Activated naive CD8-positive, alpha-beta T cell treated with anti-CD3 and anti-CD28 coated beads, Interleukin-2, amount 10 ng/mL, durations not matched to agents 7 days and 5 days (primary cell): ENCODE results near the gene EPHA4. TPM values are rescaled to one million over a fixed set of nuclear protein-coding genes. Genes with fewer than 3 reads are reported as not detected.

Experiments
- ATAC-seq: fragments of 150-1000 bp; cut with Tn5 transposase; one replicate; pipeline ENCODE4 v1.10.0; 2021; ENCODE audit warnings: low read depth, moderate library complexity
- POLR2A ChIA-PET: fragments of 350-600 bp; sonication (Branson Sonifier 250); formaldehyde crosslinking; loops from one replicate; lab custom pipeline; 2021; ENCODE audit warnings: antibody characterized with exemption; lab: Charles Lee
- DNase-seq: peaks from one replicate; pipeline ENCODE4 v3.0.0; 2021
- H3K27ac Mint-ChIP-seq: one replicate; pipeline ENCODE4 v1.8.0; 2022; ENCODE audit warnings: mild to moderate bottlenecking, mixed read lengths
- H3K27me3 Mint-ChIP-seq: one replicate; pipeline ENCODE4 v1.8.0; 2022; ENCODE audit warnings: mild to moderate bottlenecking, moderate library complexity, mixed read lengths
- H3K36me3 Mint-ChIP-seq: one replicate; pipeline ENCODE4 v1.8.0; 2021; ENCODE audit warnings: mild to moderate bottlenecking, mixed read lengths
- H3K4me1 Mint-ChIP-seq: one replicate; pipeline ENCODE4 v1.8.0; 2021; ENCODE audit warnings: mixed read lengths
- H3K4me3 Mint-ChIP-seq: one replicate; pipeline ENCODE4 v1.8.0; 2022; ENCODE audit warnings: mild to moderate bottlenecking, moderate library complexity, mixed read lengths
- H3K9me3 Mint-ChIP-seq: one replicate; pipeline ENCODE4 v1.8.0; 2021; ENCODE audit warnings: mixed read lengths
- total RNA-seq, 2 experiments: library from RNA; stranded (reverse); gene quantifications; one replicate each; pipeline ENCODE4 v1.2.3, GENCODE V29; 2021

EPHA4 gene
- total RNA-seq, 2 experiments from 2014 or later: 32.8 to 36.4 TPM

- DNase-seq (no peak), ATAC-seq (no peak)
- no peaks in the 10 kb centered on the region for H3K9me3 Mint-ChIP-seq
- POLR2A ChIA-PET: no interaction called here
- H3K27ac Mint-ChIP-seq: no peak overlapping the region
- no peak overlapping the region for H3K4me3 Mint-ChIP-seq
- no peaks in the 10 kb centered on the region for H3K36me3 Mint-ChIP-seq
- H3K4me1 Mint-ChIP-seq: no peaks in the 10 kb centered on the region
- peaks cover 11% of the 10 kb centered on the region for H3K27me3 Mint-ChIP-seq
Measured at GRCh38 chr2:221502270-221503010, 69.7 kb downstream of the EPHA4 start.

GRCh38 chr2:221501883-221502269 lies 70.2 kb downstream of the EPHA4 start:
- ATAC-seq: no peak
- Mint-ChIP-seq H3K27me3 (peaks cover 11% of the 10 kb centered on the region), H3K9me3 (no peaks in the 10 kb centered on the region), H3K4me3 (no peak overlapping the region), H3K36me3 (no peaks in the 10 kb centered on the region), H3K4me1 (no peaks in the 10 kb centered on the region), H3K27ac (no peak overlapping the region)
- POLR2A ChIA-PET: no interaction called here
- no peak for DNase-seq

GRCh38 chr2:221501210-221501882 lies 70.8 kb downstream of the EPHA4 start:
- H3K4me1 Mint-ChIP-seq: no peaks in the 10 kb centered on the region
- no peak overlapping the region for H3K4me3 Mint-ChIP-seq
- ATAC-seq (no peak), DNase-seq (no peak)
- POLR2A ChIA-PET: no interaction called here
- H3K27me3 Mint-ChIP-seq: peaks cover 11% of the 10 kb centered on the region
- no peaks in the 10 kb centered on the region for H3K9me3 Mint-ChIP-seq
- no peak overlapping the region for H3K27ac Mint-ChIP-seq
- H3K36me3 Mint-ChIP-seq: no peaks in the 10 kb centered on the region

GRCh38 chr2:221500501-221501209 lies 71.4 kb downstream of the EPHA4 start:
- H3K27ac Mint-ChIP-seq: no peak overlapping the region

DNA sequence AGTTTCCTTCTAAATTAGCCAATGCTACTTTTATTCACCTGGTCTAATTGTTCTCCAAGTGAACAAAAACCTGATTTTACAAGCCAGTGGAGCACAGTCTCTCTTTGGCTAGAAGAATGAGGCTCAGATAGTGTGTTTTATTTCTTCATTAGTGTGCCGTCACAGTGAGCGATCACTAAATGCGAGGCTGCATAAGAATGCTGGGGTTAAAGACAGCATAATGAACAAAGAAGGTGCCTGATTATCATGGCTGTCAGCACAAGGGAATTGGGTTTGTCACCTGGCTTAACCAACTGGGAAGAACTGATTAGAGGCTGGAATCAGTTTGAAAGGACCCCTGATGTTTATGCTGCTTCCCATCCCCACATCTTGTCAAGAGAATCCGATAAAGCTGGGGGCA lies 76.4 kb downstream of the EPHA4 start:
- Mint-ChIP-seq H3K4me3 (no peak overlapping the region), H3K4me1 (no peaks in the 10 kb centered on the region), H3K36me3 (no peaks in the 10 kb centered on the region), H3K27ac (no peak overlapping the region), H3K27me3 (peaks cover 4% of the 10 kb centered on the region), H3K9me3 (no peaks in the 10 kb centered on the region)
- POLR2A ChIA-PET: no interaction called here
- DNase-seq (no peak), ATAC-seq (no peak)

More at GRCh38 chr2:221500501-221501209, 71.4 kb downstream of the EPHA4 start:
- no peak for ATAC-seq
- Mint-ChIP-seq H3K9me3 (no peaks in the 10 kb centered on the region), H3K36me3 (no peaks in the 10 kb centered on the region), H3K4me3 (no peak overlapping the region), H3K27me3 (peaks cover 11% of the 10 kb centered on the region), H3K4me1 (no peaks in the 10 kb centered on the region)
- POLR2A ChIA-PET: no interaction called here
- DNase-seq: no peak

DNA sequence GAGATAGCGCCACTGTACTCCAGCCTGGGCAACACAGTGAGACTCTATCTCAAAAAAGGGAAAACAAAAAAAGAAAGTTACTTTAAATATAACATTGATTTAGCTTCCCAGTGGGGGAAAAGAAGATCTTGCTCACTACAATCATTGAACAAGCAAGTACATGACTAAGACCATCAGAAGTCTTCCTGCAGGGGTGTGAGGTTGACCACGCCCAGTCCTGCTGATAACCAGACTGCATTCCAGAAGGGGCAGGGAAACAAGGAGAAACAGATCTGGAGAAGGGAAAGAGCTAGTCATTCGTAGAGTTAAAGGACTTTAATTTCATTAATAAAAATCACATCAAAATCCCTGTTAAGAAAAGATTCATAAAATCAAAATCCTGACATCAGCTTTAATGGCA lies 77.5 kb downstream of the EPHA4 start:
- Mint-ChIP-seq H3K4me1 (no peaks in the 10 kb centered on the region), H3K36me3 (no peaks in the 10 kb centered on the region), H3K4me3 (no peak overlapping the region), H3K27ac (no peak overlapping the region), H3K9me3 (no peaks in the 10 kb centered on the region), H3K27me3 (peaks cover 4% of the 10 kb centered on the region)
- ATAC-seq (no peak), DNase-seq (no peak)
- POLR2A ChIA-PET: no interaction called here

GRCh38 chr2:221493391-221493790 lies 78.7 kb downstream of the EPHA4 start:
- Mint-ChIP-seq H3K36me3 (no peaks in the 10 kb centered on the region), H3K27ac (no peak overlapping the region), H3K4me3 (no peak overlapping the region), H3K9me3 (no peaks in the 10 kb centered on the region), H3K27me3 (peaks cover 4% of the 10 kb centered on the region), H3K4me1 (no peaks in the 10 kb centered on the region)
- ATAC-seq (no peak), DNase-seq (no peak)
- POLR2A ChIA-PET: no interaction called here

GRCh38 chr2:221492636-221493035 lies 79.5 kb downstream of the EPHA4 start:
- Mint-ChIP-seq H3K9me3 (no peaks in the 10 kb centered on the region), H3K27me3 (peaks cover 4% of the 10 kb centered on the region)

DNA sequence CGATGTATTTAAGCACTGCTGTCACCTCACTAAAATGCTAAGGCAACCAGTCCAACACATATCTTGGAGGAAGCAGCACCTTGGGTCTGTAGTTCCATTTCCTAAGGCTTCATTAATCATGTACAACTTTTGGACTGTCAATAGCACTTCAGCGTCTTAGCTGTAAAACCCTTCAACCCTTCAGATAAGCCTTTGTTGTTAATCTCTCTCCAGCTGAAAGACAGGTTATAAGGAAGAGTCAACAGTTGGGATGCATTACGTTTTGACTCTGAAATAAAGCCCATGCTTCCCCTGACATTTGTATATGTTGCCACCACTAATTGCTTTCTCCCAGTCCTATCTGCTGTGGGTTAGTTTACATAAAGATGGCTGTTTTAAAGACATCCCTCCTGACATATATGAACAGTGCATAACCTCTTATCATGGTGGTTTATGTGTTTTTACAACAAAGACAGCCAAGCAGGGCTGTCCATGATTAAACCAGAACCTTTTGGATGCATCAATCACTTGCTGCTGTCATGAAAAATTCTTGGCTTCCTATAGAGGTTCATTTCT lies 81.5 kb downstream of the EPHA4 start:
- Mint-ChIP-seq H3K27me3 (peaks cover 6% of the 10 kb centered on the region), H3K36me3 (no peaks in the 10 kb centered on the region), H3K27ac (no peak overlapping the region), H3K9me3 (no peaks in the 10 kb centered on the region), H3K4me3 (no peak overlapping the region), H3K4me1 (no peaks in the 10 kb centered on the region)
- POLR2A ChIA-PET: no interaction called here
- DNase-seq (no peak), ATAC-seq (no peak)

More at GRCh38 chr2:221492636-221493035, 79.5 kb downstream of the EPHA4 start:
- Mint-ChIP-seq H3K36me3 (no peaks in the 10 kb centered on the region), H3K27ac (no peak overlapping the region), H3K4me1 (no peaks in the 10 kb centered on the region), H3K4me3 (no peak overlapping the region)
- ATAC-seq (no peak), DNase-seq (no peak)
- POLR2A ChIA-PET: no interaction called here

- Mint-ChIP-seq H3K27me3 (peaks cover 8% of the 10 kb centered on the region), H3K4me3 (no peak overlapping the region), H3K27ac (no peak overlapping the region), H3K9me3 (no peaks in the 10 kb centered on the region), H3K36me3 (no peaks in the 10 kb centered on the region), H3K4me1 (no peaks in the 10 kb centered on the region)
- no peak for ATAC-seq
- POLR2A ChIA-PET: no interaction called here
- no peak for DNase-seq
Measured at GRCh38 chr2:221488136-221488807, 83.8 kb downstream of the EPHA4 start.

DNA sequence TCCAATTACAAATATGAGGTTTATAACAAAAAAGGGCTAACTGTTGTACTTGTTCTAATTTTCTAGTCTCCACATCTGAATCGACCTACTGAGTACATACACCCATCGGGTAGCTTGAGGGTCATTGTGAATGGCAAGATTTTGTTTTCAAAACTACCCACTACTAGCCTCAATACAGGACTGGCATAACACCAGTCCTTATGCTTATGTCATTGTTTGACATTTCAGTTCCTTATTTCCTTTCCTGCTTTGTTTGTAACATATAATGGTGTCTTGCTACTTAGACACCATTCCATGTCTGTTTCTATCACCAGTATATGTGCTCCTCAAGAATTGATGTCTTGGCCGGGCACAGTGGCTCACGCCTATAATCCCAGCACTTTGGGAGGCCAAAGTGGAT lies 86.0 kb downstream of the EPHA4 start:
- no peaks in the 10 kb centered on the region for H3K4me1 Mint-ChIP-seq
- POLR2A ChIA-PET: no interaction called here
- H3K36me3 Mint-ChIP-seq: no peaks in the 10 kb centered on the region
- no peak overlapping the region for H3K27ac Mint-ChIP-seq
- H3K27me3 Mint-ChIP-seq: peaks cover 4% of the 10 kb centered on the region
- no peak for DNase-seq
- H3K4me3 Mint-ChIP-seq: no peak overlapping the region
- ATAC-seq: no peak
- H3K9me3 Mint-ChIP-seq: no peaks in the 10 kb centered on the region

- Mint-ChIP-seq H3K4me1 (no peaks in the 10 kb centered on the region), H3K9me3 (no peaks in the 10 kb centered on the region), H3K36me3 (no peaks in the 10 kb centered on the region), H3K27me3 (peaks cover 4% of the 10 kb centered on the region), H3K4me3 (no peak overlapping the region), H3K27ac (no peak overlapping the region)
- POLR2A ChIA-PET: no interaction called here
- DNase-seq: no peak
- no peak for ATAC-seq
Measured at GRCh38 chr2:221485503-221485870, 86.6 kb downstream of the EPHA4 start.

GRCh38 chr2:221484761-221485502 lies 87.2 kb downstream of the EPHA4 start:
- ATAC-seq (no peak), DNase-seq (no peak)
- no peak overlapping the region for H3K4me3 Mint-ChIP-seq
- H3K4me1 Mint-ChIP-seq: no peaks in the 10 kb centered on the region
- H3K27me3 Mint-ChIP-seq: peaks cover 4% of the 10 kb centered on the region
- H3K9me3 Mint-ChIP-seq: no peaks in the 10 kb centered on the region
- POLR2A ChIA-PET: no interaction called here
- H3K27ac Mint-ChIP-seq: no peak overlapping the region
- H3K36me3 Mint-ChIP-seq: no peaks in the 10 kb centered on the region
